Activated CD8-positive, alpha-beta memory T cell treated with anti-CD3 and anti-CD28 coated beads for 1 hour (primary cell): Measurements from ENCODE around the gene LRCH4.

ENCODE experiments used
- DNase-seq, 2 donors: peaks; one replicate each; pipeline ENCODE4 v3.0.0-alpha.2; 2020; ENCODE audit warnings: low read depth in 1 of 2; ENCODE audit errors: extremely low read depth in 1 of 2

The LRCH4 gene, protein sequence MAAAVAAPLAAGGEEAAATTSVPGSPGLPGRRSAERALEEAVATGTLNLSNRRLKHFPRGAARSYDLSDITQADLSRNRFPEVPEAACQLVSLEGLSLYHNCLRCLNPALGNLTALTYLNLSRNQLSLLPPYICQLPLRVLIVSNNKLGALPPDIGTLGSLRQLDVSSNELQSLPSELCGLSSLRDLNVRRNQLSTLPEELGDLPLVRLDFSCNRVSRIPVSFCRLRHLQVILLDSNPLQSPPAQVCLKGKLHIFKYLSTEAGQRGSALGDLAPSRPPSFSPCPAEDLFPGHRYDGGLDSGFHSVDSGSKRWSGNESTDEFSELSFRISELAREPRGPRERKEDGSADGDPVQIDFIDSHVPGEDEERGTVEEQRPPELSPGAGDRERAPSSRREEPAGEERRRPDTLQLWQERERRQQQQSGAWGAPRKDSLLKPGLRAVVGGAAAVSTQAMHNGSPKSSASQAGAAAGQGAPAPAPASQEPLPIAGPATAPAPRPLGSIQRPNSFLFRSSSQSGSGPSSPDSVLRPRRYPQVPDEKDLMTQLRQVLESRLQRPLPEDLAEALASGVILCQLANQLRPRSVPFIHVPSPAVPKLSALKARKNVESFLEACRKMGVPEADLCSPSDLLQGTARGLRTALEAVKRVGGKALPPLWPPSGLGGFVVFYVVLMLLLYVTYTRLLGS

DNA sequence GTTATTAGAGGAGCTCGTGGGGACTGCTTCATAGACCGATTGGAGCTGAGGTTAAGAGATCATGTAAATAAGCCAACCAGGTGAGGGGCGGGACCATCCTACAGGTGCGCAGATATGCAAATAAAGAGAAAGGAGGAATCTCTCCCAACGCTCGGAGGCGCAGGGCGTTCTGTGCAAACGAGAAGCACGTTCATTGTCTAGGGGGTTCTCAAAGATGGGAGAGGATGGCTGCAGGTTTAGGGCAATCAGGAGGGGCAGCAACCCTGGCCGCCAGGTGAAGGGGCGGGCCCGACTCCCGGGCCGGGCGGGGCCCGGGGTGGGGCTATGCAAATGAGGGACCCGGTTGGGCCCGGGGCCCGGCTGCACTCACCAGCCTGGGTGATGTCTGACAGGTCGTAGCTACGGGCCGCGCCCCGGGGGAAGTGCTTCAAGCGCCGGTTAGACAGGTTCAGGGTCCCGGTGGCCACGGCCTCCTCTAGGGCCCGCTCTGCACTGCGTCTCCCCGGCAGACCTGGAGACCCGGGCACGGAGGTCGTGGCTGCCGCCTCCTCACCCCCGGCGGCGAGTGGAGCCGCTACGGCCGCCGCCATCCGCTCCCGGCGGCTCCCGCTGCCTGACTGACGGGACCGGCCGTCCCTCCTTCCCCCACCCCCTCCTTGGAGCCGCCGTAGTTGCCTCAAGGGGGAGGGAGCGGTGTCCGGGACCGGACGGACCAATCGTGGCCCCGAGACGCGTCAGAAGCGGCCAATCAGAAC is at the start of gene LRCH4:
Gene LRCH4, minus strand, starts transcription at position 619 of the 755 bp plus-strand sequence. Its CDS starts 29 bp downstream, at position 590.
- DNase-seq: peak in 1 of 2 donors; percentile 43

DNA sequence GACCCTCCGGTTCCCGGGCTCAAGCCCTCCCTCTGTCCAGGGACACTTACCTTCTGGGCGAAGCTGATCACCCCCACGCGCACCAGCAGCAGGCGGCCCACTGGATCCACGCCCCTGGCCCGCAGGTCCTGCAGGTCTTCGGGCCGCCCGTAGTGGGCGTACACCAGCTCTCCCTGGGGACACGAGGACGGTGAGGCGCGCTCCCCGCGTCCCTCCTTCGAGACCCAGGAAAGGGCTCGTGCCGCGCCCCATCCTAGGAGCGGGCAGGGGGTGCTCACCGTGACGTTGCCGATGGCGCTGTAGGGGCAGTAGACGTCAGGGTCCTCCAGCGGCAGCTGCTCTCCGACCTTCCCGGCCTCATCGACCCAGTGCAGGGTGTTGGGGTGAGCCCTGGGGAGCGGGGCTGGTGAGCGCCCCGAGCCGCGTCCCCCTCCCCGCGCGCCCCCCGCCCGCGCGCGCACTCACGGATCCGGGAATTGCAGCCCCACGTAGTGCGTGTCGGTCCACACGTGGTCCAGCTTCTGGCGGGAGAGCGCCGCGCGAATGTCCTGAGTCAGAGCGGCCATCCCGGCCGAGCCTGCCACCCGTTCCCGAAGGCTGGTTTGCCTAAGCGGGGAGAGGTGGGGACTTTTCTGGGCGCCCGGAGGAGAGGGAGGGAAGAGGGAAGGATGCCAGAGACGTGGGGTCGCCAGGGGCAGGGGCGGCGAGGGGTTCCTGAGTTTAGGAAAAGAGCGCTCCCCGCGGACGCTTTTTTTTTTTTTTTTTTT is 47.2 kb upstream of the LRCH4 start:
- no peak for DNase-seq

DNA sequence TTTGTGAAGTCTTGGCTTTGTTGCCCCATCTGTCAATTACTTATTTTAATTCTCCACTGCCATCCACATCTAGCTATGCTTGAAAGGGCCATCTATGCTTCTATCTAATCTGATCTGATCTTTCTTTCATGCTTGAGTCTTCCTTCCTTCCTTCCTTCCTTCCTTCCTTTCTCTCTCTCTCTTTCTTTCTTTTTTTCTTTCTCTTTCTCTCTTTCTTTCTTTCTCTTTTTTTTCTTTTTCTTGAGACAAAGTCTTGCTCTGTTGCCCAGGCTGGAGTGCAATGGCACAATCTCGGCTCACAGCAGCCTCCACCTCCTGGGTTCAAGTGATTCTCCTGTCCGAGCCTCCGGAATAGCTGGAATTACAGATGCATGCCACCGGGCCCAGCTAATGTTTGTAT is 44.1 kb upstream of the LRCH4 start:
- DNase-seq: no peak

DNA sequence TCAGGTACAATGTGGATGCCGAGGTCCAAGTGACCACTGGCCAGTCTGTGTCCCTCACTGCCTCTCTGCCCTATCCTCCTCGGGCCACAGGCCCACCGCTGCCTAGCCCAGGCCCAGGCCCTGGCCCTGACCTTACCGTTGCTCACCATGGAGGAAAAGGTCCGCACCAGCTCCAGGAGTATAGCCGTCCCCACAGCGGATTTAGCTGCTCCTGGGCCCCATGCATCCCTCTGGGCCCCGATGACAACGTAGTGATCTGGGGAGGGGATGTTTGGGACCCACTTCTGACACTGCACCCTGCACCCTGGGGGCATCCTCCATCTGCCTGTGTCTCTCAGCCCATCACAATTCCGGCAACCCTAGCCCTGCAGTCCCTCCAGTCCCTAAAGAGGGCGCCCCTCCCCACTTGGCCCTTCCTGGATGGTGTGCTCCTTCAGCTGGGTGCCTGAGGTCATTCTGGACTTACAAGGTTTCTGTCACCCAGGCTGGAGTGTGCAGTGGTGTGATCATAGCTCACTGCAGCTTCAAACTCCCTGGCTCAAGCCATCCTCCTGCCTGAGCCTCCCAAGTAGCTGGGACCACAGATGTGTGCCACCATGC is 43.3 kb upstream of the LRCH4 start:
- DNase-seq: no peak

GRCh38 chr7:100627238-100627549 is 41.3 kb upstream of the LRCH4 start:
- no peak for DNase-seq

DNA sequence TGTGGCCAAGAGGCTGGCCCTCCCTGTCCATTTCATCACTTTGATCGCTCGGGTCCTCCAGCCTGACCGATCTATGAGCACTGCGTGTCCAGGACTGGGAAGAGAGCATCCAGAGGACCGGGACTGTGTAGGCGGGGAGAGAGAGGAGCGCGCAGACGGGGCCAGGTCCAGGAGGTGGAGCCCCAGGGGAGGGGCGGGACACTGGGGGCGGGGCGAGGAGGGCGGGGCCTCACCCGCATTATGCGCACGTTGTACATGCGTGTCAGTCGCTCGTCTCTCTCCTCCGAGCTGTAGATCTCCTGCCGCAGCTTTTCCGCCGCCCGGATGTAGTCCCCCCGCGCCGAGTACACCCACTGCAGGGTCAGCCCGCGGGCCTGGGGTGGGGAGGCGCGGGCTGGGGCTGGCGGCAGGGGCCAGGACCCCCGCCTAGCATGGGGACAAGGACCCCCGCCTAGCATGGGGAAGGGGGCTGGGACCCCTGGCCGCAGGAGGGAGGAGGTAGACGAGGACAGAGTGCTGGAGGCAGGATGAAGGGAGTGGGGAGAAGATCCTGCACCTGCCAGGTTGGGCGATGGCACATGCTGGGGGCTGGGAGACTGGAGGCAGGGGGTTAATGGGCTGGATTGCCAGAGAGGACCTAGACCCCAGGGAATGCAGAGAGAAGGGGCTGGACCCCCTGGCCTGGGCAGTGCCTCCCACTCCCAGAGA is 40.8 kb upstream of the LRCH4 start:
- peak; percentile 63 to 83 for DNase-seq

GRCh38 chr7:100626055-100626454 is 40.1 kb upstream of the LRCH4 start:
- no peak for DNase-seq

DNA sequence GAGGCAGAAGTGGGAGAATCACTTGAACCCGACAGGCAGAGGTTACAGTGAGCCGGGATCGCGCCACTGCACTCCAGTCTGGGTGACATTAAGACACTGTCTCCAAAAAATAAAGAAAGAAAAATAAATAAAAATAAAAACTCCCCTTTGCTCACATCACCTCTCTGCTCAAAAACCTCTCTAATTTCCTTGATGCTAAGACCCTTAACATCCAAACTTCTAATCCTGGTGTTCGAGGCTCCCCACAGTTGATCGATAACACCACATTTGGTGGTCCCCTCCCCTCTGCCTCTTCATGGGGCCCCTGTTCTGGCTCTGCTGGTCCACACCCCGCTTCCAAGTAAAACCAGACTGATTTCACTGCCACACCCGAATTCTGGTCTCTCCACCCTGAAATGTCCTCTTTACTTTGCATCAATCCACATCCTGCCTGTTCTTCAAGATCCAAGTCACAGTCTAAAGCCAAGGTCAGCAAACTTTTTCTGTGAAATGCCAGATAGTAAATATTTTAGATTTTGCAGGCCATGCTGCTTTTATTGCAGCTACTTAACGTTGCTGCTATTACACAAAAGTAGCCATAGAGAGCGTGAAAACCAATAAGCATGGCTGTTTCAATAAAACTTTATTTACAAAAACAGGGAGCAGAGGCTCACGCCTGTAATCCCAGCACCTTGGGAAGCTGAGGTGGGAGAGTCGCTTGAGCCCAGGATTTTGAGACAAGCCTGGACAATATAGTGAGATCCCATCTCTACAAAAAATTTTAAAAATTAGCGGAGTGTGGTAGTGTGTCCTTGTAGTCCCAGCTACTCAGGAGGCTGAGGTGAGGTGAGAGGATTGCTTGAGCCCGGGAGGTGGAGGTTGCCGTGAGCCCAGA is 38.3 kb upstream of the LRCH4 start:
- no peak for DNase-seq

DNA sequence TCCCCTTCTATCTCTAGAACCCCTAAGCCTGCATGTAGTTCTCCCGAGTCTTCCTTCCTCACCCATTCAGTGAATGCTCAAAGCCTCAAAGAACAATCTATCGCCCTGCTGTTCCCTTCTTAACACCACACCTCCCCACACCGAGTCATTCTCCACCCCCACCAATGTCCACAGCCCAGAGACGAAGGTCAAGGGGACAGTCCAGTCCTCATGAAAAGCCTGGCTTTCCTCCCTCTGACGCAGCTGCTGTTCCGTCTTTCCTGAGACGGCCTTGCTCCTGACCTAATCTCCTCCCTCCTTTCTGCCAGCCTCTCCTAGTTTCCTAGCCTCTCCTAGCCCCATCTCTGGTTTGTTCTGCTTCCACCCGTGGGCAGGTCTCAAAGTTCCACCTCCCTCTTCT is 35.6 kb upstream of the LRCH4 start:
- no peak for DNase-seq

GRCh38 chr7:100620804-100621203 is 34.9 kb upstream of the LRCH4 start:
- no peak for DNase-seq

DNA sequence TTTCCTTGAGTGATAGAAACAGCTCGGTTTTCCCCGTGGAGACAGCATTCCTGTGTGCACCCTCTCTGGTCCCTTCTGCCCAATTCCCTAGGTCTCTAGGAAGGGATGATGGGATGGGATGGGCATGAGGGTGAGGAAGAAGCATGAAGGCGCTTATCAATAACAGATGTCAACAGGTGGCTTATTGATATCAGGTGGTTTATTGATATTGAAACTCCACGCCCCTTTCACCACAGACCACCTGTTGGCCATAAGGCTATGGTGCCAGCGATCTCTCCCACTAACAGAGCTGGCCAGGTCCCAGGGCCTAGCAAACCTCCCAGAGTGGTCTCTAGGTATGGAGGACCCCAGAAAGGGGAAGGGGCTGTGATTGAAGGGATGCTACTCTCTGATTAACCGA is 34.3 kb upstream of the LRCH4 start:
- DNase-seq: no peak

- no peak for DNase-seq
Observed at GRCh38 chr7:100614308-100614861, 28.5 kb upstream of the LRCH4 start.

DNA sequence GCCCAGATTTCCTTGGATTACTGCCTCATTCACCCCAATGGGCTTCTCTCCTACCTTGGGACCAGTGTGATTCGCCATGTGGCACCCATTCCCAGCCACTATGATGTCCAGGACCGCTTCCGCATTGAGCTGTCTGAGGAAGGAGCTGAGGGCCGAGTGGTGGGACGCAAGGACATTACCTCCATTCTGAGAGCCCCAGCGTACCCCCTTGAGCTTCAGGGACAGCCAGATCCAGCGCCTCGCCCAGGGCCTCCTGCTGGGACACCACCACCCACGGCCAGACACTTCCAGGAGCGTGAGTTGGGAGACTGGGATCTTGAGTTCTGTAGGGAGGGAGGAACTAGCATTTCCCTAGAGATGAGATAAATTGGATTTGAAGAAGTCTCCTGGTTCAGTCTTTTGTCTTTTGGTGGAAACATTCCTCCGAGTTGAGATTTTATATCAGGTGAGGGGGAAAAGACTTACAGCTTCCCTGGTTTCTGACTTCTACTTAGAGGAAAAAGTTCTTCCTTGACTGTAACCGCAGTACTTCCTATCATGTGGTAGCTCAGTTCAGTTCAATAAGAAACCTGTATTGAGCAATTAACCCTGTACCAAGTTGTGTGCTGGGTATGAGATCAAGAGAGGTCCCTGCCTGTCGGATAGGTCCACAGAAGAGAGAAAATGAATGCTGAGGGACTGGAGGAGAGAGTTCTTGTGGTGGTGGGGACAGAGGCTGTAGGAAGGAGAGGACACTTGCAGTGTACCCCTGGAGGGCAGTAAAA is 27.7 kb upstream of the LRCH4 start:
- DNase-seq: no peak

DNA sequence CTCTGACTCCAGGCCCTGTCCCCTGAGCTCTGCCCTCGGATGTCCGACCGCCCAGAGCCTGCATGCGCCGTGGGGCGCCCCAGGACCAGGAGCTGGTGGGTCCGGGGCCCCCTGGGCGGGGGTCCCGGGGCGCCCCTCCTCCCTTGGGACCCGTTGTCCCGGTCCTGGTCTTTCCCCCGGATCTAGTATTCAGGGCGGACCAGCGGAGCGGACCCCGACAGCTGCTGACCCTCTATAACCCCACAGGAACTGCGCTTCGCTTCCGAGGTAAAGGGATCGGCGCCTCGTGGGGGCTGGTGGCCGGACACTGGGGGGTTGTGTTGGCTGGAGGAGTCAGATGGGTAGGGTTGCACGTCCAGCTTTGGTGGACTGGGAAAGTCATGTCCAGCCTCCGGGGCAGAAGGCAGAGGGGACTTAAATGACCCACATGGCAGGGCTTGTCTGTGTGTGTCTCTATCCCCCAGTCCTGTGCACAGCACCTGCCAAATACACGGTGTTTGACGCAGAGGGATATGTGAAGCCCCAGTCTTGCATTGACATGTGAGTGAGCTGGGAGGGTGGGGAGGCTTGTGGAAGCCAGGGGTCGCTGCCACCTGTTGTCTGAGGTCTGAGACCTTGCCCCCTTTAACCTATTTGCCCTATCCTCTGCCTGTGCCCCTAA is 26.9 kb upstream of the LRCH4 start:
- no peak for DNase-seq

DNA sequence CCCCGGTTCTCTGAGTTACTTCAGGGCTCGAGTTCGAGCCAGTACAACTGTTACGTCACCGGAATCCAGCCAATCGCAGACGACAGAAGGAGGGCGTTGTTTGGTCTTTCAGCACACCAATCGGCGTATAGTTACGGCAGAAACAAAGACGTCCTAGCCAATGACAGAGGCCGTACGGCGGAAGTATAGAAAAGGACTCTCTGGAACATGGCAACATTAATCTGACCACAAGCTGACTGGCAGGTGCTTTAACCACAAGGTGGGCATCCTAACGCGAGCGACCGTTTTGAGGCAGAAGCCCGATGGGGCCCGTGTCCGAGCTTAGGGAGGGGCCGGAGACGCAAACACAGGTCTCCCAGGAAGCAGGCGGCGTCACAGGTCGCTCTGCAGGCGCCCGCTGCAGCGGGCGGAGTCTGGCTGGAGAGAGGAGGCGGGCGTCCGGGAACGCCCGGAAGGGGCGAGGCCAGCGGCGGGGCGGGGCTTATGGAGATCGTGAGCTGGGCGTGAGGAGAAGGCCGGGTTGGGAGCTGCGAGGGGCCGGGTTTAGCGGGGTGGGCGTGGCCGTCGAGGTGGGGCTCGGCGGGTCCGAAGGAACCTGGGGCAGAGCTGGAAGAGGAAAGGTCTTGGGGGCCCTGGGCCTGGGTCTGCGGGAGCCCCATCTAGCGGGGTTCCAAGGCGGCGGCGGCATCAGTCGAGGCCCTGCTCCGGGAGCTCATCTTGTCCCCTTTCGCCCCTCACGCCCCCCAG is 26.2 kb upstream of the LRCH4 start, which contains the start of gene MOSPD3:
Gene MOSPD3, plus strand, starts transcription at position 558 of the 747 bp plus-strand sequence. CDS start 252 bp downstream, outside the sequence.
- peak; percentile 93 to 96 for DNase-seq

DNA sequence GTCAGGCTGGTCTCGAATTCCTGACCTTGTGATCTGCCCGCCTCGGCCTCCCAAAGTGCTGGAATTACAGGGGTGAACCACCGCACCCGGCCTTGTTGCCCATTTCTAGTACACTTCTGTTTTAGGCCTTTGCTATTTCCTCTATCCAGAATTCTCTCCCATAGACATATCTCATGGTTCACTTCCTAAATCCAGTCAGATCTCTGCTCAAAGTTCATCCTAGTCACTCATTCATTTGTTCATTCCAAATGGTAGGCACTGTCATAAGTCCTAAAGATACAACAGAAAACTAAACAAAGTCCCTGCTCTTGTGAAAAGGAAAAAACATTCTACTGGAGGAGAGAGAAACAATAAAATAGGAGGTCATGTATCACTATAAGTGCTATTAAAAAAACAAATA is 24.0 kb upstream of the LRCH4 start:
- DNase-seq: no peak

DNA sequence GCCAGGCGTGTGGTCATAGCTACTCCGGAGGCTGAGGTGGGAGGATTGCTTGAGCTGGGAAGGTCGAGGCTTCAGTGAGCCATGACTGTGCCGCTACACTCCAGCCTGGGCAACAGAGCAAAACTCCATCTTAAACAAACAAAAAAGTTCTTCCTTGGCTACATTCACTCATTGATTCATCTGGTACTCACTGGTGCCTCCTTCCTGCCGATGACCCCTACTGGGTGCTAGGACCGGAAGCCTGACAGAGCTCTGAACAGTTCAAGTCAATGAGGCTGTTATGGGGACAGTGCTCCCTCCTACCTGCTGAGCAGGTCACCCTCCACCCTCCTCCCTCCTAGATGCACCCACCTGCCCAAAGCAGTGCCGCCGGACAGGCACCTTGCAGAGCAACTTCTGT is 21.2 kb upstream of the LRCH4 start:
- DNase-seq: no peak
